ENCODE measurements around the gene FLT3.

Gene FLT3

DNA sequence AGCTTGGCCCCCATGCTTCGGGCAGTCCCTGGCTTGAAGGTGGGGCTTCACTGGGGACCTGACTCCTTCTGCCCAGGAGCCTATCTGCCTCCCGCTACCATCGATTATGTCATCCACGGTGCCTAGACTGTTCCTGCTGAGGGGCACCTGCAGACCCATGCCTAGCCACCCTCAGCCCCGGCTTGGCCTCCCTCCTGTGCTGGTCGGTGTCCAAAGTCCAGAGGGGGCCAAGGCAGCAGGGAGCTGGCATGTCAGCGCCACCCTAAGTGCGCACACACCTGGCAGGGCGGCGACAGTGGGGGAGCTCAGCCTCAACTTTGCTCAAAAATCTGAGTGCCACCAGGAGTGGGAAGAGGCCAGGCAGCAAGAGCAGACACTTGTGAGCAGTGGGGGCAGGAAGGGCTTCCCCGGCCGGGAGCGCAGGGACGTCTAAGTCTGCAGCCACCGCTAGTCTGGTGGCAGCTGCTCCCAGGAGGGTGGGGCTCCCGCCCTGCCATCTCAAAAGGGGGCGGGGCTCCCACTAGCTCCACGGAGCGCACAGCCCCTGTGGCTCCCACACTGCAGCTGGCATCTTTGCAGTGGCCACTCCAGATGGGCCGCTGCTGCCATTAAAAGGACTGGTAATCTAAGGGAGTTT lies 98.4 kb downstream of the FLT3 start:
- DNase-seq (ENCODE audit: low read depth), result no peak

GRCh38 chr13:28001049-28001448 lies 99.3 kb downstream of the FLT3 start:
- DNase-seq (ENCODE audit: low read depth), result no peak

GRCh38 chr13:28000567-28000966 lies 99.8 kb downstream of the FLT3 start:
- no peak for DNase-seq (ENCODE audit: low read depth)

GRCh38 chr13:27997904-27998522 lies 102.4 kb downstream of the FLT3 start:
- DNase-seq (ENCODE audit: low read depth), result no peak

GRCh38 chr13:27991881-27992280 lies 108.5 kb downstream of the FLT3 start:
- DNase-seq (ENCODE audit: low read depth), result no peak

GRCh38 chr13:27988520-27988919 lies 111.9 kb downstream of the FLT3 start, which contains the start of gene URAD:
TSS of gene URAD (minus strand) at chr13:27988693. CDS start at chr13:27988637, 56 bp downstream.
- DNase-seq (ENCODE audit: low read depth), result no peak

DNA sequence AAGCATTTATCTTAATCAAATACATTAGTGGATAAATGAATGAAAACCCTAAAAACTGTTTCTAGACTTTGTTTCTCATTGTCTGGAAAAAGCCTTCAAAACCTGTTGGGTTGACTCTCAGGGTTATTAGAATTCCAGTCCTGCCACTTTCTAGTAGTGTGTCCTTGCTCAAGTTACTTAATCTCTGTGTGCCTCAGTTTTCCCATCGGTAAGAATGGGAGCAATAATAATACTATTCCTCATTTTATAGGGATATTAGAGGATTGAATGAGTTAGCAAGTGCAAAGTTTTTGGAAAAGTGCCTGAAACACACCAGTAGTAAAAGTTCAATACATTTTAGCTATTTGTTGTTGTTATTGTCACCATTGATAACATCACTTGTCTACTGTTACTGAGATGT lies 114.8 kb downstream of the FLT3 start:
- DNase-seq (ENCODE audit: low read depth), result no peak

- no peak for DNase-seq (ENCODE audit: low read depth)
These were observed 118.0 kb downstream of the FLT3 start for GRCh38 chr13:27982361-27982760.

- no peak for DNase-seq (ENCODE audit: low read depth)
These were observed 119.2 kb downstream of the FLT3 start for GRCh38 chr13:27981006-27981708.

- no peak for DNase-seq (ENCODE audit: low read depth)
These were observed 119.9 kb downstream of the FLT3 start for GRCh38 chr13:27980280-27980998.

DNA sequence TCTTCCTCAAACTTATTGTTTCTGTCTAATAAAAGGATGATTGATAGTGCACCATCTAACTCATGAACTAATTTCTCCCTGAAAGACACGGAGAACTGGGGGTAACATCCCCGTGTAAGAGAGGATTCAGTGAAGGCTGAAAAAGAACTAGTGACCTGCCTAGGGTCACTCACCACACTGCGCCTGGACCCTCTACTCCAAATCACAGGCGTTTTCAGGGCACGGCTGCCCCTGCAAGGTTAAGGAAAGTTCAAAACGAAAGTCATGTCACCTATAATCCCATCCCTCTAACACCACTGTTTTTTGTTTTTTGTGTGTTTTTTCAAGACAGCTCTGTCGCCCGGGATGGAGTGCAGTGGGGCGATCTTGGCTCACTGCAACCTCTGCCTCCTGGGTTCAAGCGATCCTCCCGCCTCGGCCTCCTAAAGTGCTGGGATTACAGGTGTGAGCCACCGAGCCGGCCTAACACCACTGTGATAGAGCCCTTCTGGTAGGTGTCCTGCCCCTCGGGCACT lies 120.6 kb downstream of the FLT3 start:
- DNase-seq (ENCODE audit: low read depth), result no peak

DNA sequence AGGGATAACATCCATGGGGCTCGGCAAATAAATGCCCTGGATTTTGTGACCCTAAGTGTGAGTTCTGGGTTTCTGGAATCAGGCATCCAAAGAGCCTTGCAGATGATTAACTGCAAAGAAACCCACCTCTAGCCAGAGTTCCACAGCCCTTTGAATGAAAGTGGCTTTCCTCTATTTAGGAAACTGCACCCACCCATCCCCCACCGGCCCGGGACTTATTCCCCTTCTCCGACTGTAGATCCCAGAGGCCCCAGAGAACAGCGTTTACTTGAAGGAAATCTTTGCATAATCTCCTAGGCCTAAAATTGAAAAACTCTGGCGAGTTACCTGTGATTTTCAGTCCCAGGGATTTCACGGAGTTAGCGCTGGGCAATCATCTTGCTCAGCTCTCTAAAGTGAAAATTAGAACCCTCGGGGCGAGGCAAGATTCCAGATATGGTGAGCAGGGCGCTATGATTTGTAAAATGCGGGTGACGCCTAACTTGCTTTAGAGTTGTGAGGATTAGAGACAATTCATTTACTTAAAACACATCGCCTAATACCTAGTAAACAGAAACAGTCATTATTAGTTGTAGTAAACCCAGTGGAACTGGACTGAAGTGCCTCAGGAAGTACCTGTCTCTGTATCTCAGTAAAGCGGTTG lies 121.3 kb downstream of the FLT3 start:
- DNase-seq (ENCODE audit: low read depth), result no peak

GRCh38 chr13:27978301-27978968 lies 121.9 kb downstream of the FLT3 start:
- no peak for DNase-seq (ENCODE audit: low read depth)

DNA sequence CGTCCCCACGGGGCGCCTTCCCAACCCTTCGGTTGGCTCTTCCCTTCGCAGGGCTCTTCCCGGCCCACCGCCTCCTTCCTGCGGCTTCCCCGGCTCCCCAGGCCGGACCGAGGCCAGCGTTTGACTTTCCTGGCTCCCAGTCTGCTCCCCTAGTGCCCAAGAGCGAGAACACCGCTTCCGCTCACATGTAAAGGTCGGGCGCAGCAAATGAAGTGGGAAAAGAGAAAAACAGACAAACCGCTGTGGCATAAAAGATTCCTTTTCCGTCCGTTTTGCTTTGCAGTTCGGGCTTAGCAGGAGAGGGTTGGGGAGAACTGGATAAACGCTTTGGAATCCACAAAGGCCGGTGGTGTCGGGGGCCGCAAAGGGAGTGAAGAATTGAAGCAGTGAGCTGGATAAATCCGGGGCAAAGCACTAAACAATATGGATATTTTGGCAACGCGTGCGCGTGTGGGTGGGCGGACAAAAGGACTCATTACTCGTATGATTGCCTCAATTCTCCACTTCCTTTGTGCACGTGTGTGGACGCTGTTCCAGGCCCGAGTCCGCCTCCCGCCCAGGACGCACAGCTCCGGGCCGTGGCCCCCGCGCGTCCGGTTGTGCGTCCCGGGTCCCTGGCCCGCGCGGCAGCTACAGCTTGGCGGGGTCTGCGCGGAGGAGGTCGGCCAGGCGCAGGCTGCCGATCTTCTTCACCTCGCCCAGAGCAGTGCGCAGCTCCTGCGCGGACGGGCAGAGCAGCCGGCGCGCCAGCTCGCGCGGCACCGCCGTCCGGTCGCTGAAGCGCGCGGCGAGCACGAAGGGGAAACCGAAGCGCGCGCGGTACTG lies 122.7 kb downstream of the FLT3 start:
- DNase-seq (ENCODE audit: low read depth), result no peak

DNA sequence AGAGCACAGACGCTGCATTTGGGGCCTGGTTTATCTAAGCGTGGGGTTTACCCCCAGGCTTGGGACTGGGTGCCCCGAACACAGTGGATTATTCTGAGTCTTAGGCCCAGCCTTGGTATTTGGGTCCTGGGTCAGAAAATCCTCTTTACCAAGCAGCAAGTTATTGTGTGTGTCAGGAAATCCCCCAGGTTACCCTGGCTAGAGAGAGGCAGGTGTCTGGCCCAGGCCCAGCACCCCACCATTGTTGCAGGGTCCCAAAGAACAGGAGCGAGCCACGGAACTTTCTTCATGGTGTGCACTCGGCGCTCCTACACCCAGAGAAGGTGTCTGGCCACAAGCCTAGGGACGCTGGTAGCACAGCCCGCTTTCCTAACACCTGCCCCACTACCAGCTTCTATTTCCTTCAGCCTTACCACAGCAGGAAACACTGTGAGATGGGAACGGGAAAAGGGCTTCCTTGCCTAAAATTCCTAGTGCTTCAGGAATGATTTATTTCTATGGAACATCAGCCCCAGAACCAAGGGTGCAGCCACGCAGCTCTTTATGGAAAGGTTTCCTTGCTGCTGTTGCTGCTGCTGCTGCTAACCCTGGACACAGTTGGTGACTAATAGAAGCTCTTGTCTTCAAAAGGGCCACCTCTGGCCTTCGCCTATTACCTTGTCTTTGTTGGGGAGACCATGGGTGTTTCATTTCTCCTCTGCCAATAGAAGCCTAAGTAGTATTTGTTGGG lies 123.8 kb downstream of the FLT3 start:
- DNase-seq (ENCODE audit: low read depth), result no peak

DNA sequence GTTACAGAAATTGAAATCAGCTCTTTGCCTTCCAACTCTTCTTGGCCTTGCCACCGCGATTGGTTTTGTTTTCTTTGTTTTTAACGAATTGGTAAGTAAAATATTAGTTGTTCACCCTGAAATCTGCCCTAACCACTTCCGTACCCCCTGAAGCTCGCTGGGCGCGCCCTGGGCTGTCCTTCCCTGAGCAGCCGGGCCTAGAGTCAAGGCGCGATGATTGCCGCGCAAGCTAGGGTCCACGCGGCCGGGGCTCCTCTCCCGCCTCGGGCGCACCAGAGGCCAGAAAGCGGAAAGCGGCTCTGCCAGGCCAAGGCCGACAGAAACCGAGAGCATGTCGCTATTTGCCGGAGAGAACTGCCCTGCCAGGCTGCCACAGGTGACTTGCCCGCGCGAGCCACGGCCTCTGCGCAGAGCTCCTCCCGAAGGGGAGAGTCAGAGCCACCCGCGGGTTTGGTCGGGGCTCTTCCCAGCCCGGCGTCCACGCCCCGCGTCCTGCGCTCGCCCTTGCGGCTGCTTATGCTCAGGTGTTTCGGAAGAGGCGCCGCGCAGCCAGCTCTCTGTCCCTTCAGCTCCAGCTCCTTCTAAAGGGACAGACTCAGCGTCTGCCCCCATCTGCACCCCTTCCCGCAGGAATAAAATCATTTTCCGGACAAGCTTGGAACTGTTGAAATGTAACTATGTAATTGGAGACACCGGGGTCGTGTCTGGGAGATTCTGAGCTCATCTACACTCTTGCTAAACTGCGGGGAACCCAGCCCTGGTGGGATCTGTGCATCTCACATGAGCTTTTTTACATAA lies 124.6 kb downstream of the FLT3 start:
- DNase-seq (ENCODE audit: low read depth), result no peak

DNA sequence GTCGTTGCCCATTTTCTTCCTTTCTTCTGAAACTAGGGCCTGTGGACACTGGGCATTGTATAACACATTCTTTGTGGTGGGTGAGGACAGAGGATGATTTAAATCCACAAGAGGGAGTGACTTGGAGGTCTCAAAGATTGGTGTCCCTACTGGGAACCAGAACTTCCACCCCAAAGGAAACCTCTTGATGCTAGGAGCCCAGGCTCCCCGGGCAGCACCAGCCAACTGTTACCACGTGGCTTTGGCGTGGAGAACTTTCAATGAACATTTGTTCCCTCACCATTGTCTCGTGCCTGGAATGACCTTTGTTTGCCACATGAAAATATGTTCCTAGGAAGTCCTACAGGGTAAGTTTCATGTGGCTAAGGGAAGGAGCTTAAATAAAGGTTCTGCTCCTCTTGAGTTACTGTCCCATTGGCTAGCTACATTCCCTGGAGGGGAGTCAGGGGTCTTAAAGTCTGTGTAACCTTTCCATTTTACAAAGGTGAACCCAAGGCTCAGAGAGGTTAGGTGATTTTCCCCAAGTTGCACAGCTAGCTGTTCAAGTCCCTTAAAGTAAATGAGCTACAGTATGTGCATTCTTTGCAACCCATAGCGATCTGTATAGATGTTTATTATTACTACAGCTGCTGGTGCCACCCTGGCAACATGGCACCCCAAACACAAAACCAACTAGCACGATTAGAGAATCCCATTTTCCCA lies 126.3 kb downstream of the FLT3 start:
- DNase-seq (ENCODE audit: low read depth), result no peak

DNA sequence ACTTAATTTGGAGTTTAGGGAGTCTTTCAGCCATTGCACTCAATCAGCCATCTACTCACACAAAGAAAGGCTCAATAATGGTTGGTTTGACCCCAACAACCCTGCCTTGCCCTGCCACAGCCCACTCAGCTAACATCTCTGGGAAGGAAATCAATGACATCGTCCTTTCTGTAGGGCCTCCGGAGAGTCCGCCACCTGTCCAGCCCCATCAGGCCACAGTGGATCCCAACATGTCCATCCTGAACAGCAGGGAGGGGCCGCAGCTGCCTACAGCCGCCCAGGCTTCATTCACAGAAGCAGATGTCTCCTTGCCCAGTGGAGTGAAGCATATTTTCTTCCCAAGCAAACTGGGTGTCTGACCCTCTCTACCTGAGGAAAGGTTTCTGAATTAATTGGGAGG lies 127.1 kb downstream of the FLT3 start:
- DNase-seq (ENCODE audit: low read depth), result no peak

GRCh38 chr13:27972478-27972820 lies 127.9 kb downstream of the FLT3 start:
- no peak for DNase-seq (ENCODE audit: low read depth)

Measured in activated gamma-delta T cell treated with anti-CD3 and anti-CD28 coated beads, Interleukin-2, amount 50 U/mL, for 16 hours (primary cell).